Inferior parietal cortex (tissue), 1 donor: Measurements from ENCODE around the gene GNAT1.
"Not testable (repeated sequence)": the region's sequence is repeated elsewhere in the genome, so short reads cannot be mapped to it uniquely, and the experiment has no call there.

ENCODE experiments used
- DNase-seq: peaks from one replicate; pipeline ENCODE4 v3.0.0-alpha.2; 2016; ENCODE audit errors: extremely low spot score

Gene GNAT1

GRCh38 chr3:50241163-50241562 is 49.8 kb downstream of the GNAT1 start:
- DNase-seq: no peak

- no peak for DNase-seq
These were observed 50.4 kb downstream of the GNAT1 start for GRCh38 chr3:50241713-50242380.

DNA sequence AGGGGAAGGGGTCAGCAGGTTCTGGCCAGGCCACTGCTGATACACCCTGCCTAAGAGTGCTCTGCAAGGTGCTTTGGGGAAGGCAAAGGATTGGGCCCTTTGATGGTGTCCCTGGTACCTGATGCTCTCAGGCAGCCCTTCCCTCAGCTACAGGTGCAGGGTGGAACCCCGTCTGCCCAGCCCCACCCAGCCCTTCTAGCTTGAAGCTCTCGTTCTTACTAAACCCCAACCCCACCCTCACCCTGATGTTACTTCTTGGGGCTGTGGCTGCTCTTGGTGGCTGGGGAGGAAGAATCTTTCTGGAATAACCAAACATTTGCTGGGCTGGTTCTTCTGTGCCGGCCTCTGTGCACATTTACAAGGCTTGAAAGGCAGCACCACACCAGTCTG is 51.0 kb downstream of the GNAT1 start:
- DNase-seq: no peak

DNA sequence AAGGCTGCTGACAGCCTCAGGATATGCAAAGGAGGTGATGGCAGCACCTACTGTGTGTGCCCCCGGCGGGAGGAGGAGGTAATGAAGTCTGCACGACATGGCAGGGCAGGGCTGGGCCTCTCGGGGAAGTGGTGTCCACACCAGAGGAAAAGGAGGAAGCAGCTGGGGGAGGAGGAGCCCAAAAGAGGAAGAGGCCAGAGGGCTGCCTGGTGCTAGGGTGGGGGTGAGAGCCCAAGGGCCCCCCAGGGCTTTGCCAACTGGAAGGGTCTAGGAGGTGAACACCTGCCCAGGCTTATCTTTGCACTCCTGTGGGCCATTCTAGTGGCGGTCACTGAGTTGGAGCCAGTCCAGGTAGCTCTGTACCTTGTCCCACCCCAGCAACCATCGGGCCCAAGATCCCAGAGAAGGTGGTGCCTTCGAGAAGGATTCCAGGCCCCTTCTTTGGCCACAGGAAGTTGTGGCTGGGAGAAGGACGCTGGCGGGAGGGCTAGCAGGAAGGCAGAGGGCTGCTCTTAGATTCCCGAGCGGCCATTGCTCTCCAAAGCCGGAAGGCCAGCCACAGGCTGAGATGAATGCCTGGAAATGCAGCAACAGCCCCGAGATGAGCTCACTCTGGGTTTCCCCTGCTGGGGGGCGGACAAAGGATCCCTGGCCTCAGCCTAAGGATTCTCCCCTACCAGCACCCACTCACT is 51.6 kb downstream of the GNAT1 start:
- DNase-seq: no peak

GRCh38 chr3:50243543-50243895 is 52.1 kb downstream of the GNAT1 start:
- no peak for DNase-seq

DNA sequence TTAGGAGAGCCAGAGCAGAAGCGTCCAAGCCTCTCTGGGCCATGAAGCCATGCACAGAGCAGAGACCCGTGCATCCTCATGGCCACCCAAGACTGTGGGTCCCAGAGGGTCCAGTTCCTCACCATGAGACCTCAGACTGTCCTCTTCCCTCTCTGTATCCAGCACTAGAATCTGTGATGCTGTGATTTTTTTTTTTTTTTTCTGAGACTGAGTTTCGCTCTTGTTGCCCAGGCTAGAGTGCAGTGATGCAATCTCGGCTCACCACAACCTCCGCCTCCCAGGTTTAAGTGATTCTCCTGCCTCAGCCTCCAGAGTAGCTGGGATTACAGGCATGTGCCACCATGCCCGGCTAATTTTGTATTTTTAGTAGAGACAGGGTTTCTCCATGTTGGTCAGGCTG is 53.4 kb downstream of the GNAT1 start:
- not testable (repeated sequence) for DNase-seq

- no peak for DNase-seq
These were observed 53.9 kb downstream of the GNAT1 start for GRCh38 chr3:50245251-50245745.

GRCh38 chr3:50245831-50246516 is 54.6 kb downstream of the GNAT1 start:
- peak; percentile 88 for DNase-seq

- DNase-seq: no peak
These were observed 55.1 kb downstream of the GNAT1 start for GRCh38 chr3:50246517-50246954.
